HCT116 (cell line): ENCODE results near the gene APBA2. TPM values are rescaled to one million over a fixed set of nuclear protein-coding genes. Genes with fewer than 3 reads are reported as not detected.

Experiments
- ATAC-seq: fragments of 200-7000 bp; cut with Tn5 transposase; 2 replicates; pipeline ENCODE4 v1.9.1; 2020; ENCODE audit warnings: mild to moderate bottlenecking, moderate library complexity
- BruUV-seq: library from RNA; stranded (reverse); fragments of 400-500 nt; replicated peaks from 2 replicates; lab custom pipeline; 2021; lab: Mats Ljungman, UMichigan
- CTCF ChIA-PET: fragments of 300-600 bp; sonication (Branson Sonifier 250); formaldehyde crosslinking; loops from one replicate; lab custom pipeline; 2021; ENCODE audit warnings: antibody characterized with exemption; lab: Charles Lee
- POLR2A ChIA-PET: fragments of 300-600, 350-600 bp; sonication (Branson Sonifier 250); formaldehyde crosslinking; loops from one replicate; lab custom pipeline; 2021; ENCODE audit warnings: antibody characterized with exemption; lab: Charles Lee
- RAD21 ChIA-PET, 2 experiments: fragments of 300-600 bp; sonication (Branson Sonifier 250); formaldehyde crosslinking; loops; one replicate each; lab custom pipeline; 2023; ENCODE audit warnings: low total read pairs in 2 of 2; ENCODE audit not compliant: uncharacterized antibody in 2 of 2, unreplicated experiment in 2 of 2, low non-redundant PET in 1 of 2; lab: Charles Lee
- DNase-seq: peaks from one replicate; pipeline ENCODE4 v3.0.0-alpha.2; 2010; ENCODE audit warnings: low read depth, low spot score
- H2AFZ ChIP-seq: fragments of 200-600 bp; shearing (Covaris generic), sonication (generic); 2 replicates; pipeline ENCODE4 v1.6.1; 2017; ENCODE audit warnings: low read depth, mixed run types, mixed read lengths, antibody characterized with exemption, low read length; ENCODE audit not compliant: poor library complexity, severe bottlenecking
- H3K27ac ChIP-seq: 2 replicates; pipeline ENCODE4 v1.5.1; 2012; ENCODE audit warnings: low read depth, low read length
- H3K27me3 ChIP-seq: fragments of 200-600 bp; sonication (generic); 2 replicates; pipeline ENCODE4 v1.6.1; 2016; ENCODE audit warnings: mixed run types, low read length, mixed read lengths; ENCODE audit not compliant: insufficient read depth
- H3K36me3 ChIP-seq, 2 experiments: fragments of 200-500 bp in 1 of 2; fragments of 200-600 bp in 1 of 2; sonication (Bioruptor generic) in 1 of 2; sonication (generic) in 1 of 2; 2 replicates each; pipeline versions ENCODE4 v1.5.1 to v1.6.1; 2014 to 2016; ENCODE audit warnings: low read length in 2 of 2, inconsistent platforms in 1 of 2, mixed read lengths in 1 of 2, mixed run types in 1 of 2; ENCODE audit not compliant: insufficient read depth in 2 of 2, control insufficient read depth in 1 of 2
- H3K4me1 ChIP-seq, 2 experiments: fragments of 200-600 bp in 1 of 2; sonication (generic) in 1 of 2; 2 replicates each; pipeline versions ENCODE4 v1.5.1 to v1.6.1; 2012 to 2017; ENCODE audit warnings: low read length in 2 of 2, inconsistent platforms in 1 of 2, mild to moderate bottlenecking in 1 of 2, mixed read lengths in 1 of 2, mixed run types in 1 of 2, moderate library complexity in 1 of 2; ENCODE audit not compliant: insufficient read depth in 2 of 2, control insufficient read depth in 1 of 2
- H3K4me2 ChIP-seq: fragments of 200-600 bp; sonication (generic); 2 replicates; pipeline ENCODE4 v1.6.1; 2017; ENCODE audit warnings: mixed run types, low read length, mixed read lengths
- H3K4me3 ChIP-seq, 2 experiments: fragments of 200-600 bp in 1 of 2; sonication (generic) in 1 of 2; replicated peaks in 1 of 2; 2 replicates each; pipeline ENCODE4 v1.5.1; 2011 to 2016; ENCODE audit warnings: low read length in 2 of 2, control low read depth in 1 of 2, low read depth in 1 of 2, mild to moderate bottlenecking in 1 of 2, mixed read lengths in 1 of 2, mixed run types in 1 of 2
- H3K79me2 ChIP-seq: fragments of 200-600 bp; sonication (generic); 2 replicates; pipeline ENCODE4 v1.6.1; 2017; ENCODE audit warnings: mild to moderate bottlenecking, mixed run types, low read length, moderate library complexity, mixed read lengths; ENCODE audit not compliant: insufficient read depth
- H3K9ac ChIP-seq: fragments of 200-600 bp; sonication (generic); 2 replicates; pipeline ENCODE4 v1.6.1; 2016; ENCODE audit warnings: low read length, mixed read lengths
- H3K9me2 ChIP-seq: fragments of 200-600 bp; sonication (generic), shearing (Covaris generic); 2 replicates; pipeline ENCODE4 v1.6.1; 2017; ENCODE audit warnings: mixed run types, mild to moderate bottlenecking, moderate library complexity; ENCODE audit not compliant: insufficient read depth
- H3K9me3 ChIP-seq, 2 experiments: fragments of 200-500 bp in 1 of 2; fragments of 200-600 bp in 1 of 2; sonication (Bioruptor generic) in 1 of 2; sonication (generic) in 1 of 2; 2 replicates each; pipeline ENCODE4 v1.6.1; 2014 to 2017; ENCODE audit warnings: low read length in 2 of 2, mixed read lengths in 2 of 2, inconsistent platforms in 1 of 2, low read depth in 1 of 2, mild to moderate bottlenecking in 1 of 2, mixed run types in 1 of 2, moderate library complexity in 1 of 2; ENCODE audit not compliant: control insufficient read depth in 1 of 2, insufficient read depth in 1 of 2
- H4K20me1 ChIP-seq: fragments of 200-600 bp; sonication (generic), shearing (Covaris generic); 2 replicates; pipeline ENCODE4 v1.6.1; 2017; ENCODE audit warnings: mixed run types, mild to moderate bottlenecking, moderate library complexity; ENCODE audit not compliant: insufficient read depth
- CEBPB ChIP-seq: IDR thresholded peaks from 2 replicates; pipeline ENCODE4 v1.6.1; 2012; ENCODE audit warnings: low read depth
- EGR1 ChIP-seq: IDR thresholded peaks from 2 replicates; pipeline ENCODE4 v1.6.1; 2012; ENCODE audit warnings: low read depth
- ELF1 ChIP-seq: IDR thresholded peaks from 2 replicates; pipeline ENCODE4 v1.6.1; 2012; ENCODE audit warnings: low read depth, borderline replicate concordance
- EZH2phosphoT487 ChIP-seq: fragments of 200-600 bp; IDR thresholded peaks from 2 replicates; pipeline ENCODE4 v1.6.1; 2018; ENCODE audit warnings: antibody characterized with exemption, borderline replicate concordance
- JUND ChIP-seq: IDR thresholded peaks from 2 replicates; pipeline ENCODE4 v1.6.1; 2012
- POLR2A ChIP-seq: IDR thresholded peaks from 2 replicates; pipeline ENCODE4 v1.7.0; 2011; ENCODE audit warnings: borderline replicate concordance; ENCODE audit not compliant: insufficient read depth, insufficient read length; ENCODE audit errors: extremely low read depth
- POLR2AphosphoS5 ChIP-seq: IDR thresholded peaks from 2 replicates; pipeline ENCODE4 v1.6.1; 2011; ENCODE audit warnings: mild to moderate bottlenecking, low read depth, low read length, moderate library complexity
- RAD21 ChIP-seq: IDR thresholded peaks from 2 replicates; pipeline ENCODE4 v1.6.1; 2012; ENCODE audit warnings: low read depth, mild to moderate bottlenecking
- SIN3A ChIP-seq: IDR thresholded peaks from 2 replicates; pipeline ENCODE4 v1.6.1; 2012; ENCODE audit warnings: low read depth
- SP1 ChIP-seq: IDR thresholded peaks from 2 replicates; pipeline ENCODE4 v1.6.1; 2012; ENCODE audit warnings: low read depth
- SRF ChIP-seq: IDR thresholded peaks from 2 replicates; pipeline ENCODE4 v1.6.1; 2012; ENCODE audit warnings: low read depth
- intact Hi-C: fragments of 100-400 bp; cut with micrococcal nuclease; formaldehyde crosslinking; loops from 2 replicates; pipeline ENCODE4 v1.10.0; 2022
- total RNA-seq: library from RNA; stranded (reverse); gene quantifications from one replicate; pipeline ENCODE4 v1.2.1, GENCODE V29; 2021; ENCODE audit not compliant: unreplicated experiment
- TF ChIP-seq, protein P1 (sequence below), 3 experiments: fragments of 200-600 bp in 1 of 3; sonication (generic) in 1 of 3; IDR thresholded peaks in 2 of 3; conservative IDR thresholded peaks in 1 of 3; 2 replicates each; pipeline ENCODE4 v1.5.1; 2012 to 2017; ENCODE audit warnings: low read depth in 2 of 3, low read length in 2 of 3, antibody characterized with exemption in 1 of 3, borderline replicate concordance in 1 of 3, control low read depth in 1 of 3, mild to moderate bottlenecking in 1 of 3, mixed read lengths in 1 of 3, mixed run types in 1 of 3, moderate library complexity in 1 of 3; ENCODE audit not compliant: insufficient read depth in 1 of 3
- TF ChIP-seq, protein P2 (sequence below): IDR thresholded peaks from 2 replicates; pipeline ENCODE4 v1.6.1; 2012; ENCODE audit warnings: low read depth
- TF ChIP-seq, protein P3 (sequence below): IDR thresholded peaks from 2 replicates; pipeline ENCODE4 v1.6.1; 2012
- TF ChIP-seq, protein P4 (sequence below): IDR thresholded peaks from 2 replicates; pipeline ENCODE4 v1.6.1; 2011; ENCODE audit warnings: mild to moderate bottlenecking, low read length, moderate library complexity; ENCODE audit not compliant: insufficient replicate concordance; ENCODE audit errors: extremely low read depth
- TF ChIP-seq, protein P5 (sequence below): IDR thresholded peaks from 2 replicates; pipeline ENCODE4 v1.6.1; 2012

APBA2 gene
- total RNA-seq, 1 experiment from 2014 or later: 0.47 TPM

DNA sequence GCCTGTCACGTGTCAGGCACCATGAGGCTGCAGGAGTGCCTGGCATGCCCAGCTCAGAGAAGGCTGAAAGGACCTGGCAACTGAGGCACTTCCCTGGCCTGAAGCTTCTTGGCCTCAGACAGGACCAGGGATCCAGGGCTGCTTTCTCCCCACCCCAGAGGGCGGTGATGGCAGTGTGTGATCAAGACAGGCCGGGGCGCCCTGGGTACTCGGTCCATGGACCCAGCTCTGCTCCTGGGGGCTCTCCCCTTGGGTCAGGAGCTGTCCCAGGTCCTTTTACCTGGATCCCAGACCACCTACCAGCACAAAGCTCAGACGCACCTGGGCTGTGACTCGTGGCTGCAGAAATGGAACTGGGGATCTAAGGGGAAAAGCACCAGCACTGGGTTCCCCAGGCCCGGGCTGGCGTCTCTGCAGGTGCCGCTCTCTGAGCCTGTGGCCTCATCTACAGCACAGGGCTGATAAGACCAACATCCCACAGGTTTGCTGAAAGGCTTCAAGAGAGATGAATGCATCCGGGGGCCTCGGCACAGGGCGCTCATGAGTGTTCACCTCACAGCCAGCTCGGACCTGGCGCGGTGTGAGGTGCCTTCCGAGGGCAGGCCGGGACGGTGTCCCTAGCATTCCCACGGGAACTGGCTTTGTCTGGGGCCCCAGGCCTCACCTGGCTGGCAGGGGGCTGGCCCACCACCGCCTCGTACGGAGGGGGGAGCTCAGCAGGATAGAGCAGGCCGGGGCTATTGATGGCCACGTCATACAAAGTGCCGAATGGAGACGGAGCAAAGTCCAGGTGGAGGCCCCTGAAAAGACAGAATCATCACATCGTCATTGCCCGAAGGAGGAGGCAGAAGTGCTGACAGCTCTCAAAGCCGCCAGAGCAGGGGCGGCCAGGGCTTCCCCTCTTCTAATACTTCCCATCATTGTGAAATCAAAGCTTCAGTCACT, 250.2 kb downstream of the APBA2 start:
- H3K4me2 ChIP-seq: no peak overlapping the region
- no peaks in the 10 kb centered on the region for H3K9me2 ChIP-seq
- TF ChIP-seq SP1: no peak
- no peak for TF ChIP-seq SIN3A
- TF ChIP-seq, protein P1, sequence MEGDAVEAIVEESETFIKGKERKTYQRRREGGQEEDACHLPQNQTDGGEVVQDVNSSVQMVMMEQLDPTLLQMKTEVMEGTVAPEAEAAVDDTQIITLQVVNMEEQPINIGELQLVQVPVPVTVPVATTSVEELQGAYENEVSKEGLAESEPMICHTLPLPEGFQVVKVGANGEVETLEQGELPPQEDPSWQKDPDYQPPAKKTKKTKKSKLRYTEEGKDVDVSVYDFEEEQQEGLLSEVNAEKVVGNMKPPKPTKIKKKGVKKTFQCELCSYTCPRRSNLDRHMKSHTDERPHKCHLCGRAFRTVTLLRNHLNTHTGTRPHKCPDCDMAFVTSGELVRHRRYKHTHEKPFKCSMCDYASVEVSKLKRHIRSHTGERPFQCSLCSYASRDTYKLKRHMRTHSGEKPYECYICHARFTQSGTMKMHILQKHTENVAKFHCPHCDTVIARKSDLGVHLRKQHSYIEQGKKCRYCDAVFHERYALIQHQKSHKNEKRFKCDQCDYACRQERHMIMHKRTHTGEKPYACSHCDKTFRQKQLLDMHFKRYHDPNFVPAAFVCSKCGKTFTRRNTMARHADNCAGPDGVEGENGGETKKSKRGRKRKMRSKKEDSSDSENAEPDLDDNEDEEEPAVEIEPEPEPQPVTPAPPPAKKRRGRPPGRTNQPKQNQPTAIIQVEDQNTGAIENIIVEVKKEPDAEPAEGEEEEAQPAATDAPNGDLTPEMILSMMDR (IDR thresholded peaks at IDR 0.05 in 2 of 3, conservative IDR thresholded peaks at IDR 0.05 in 1 of 3; ENCODE audit: borderline replicate concordance in 1 of 3, insufficient read depth in 1 of 3, low read depth in 2 of 3, low read length in 2 of 3): no peak
- TF ChIP-seq SRF: no peak
- no peak for TF ChIP-seq RAD21
- no peak for TF ChIP-seq EZH2phosphoT487
- no peak for TF ChIP-seq CEBPB
- TF ChIP-seq, protein P2, sequence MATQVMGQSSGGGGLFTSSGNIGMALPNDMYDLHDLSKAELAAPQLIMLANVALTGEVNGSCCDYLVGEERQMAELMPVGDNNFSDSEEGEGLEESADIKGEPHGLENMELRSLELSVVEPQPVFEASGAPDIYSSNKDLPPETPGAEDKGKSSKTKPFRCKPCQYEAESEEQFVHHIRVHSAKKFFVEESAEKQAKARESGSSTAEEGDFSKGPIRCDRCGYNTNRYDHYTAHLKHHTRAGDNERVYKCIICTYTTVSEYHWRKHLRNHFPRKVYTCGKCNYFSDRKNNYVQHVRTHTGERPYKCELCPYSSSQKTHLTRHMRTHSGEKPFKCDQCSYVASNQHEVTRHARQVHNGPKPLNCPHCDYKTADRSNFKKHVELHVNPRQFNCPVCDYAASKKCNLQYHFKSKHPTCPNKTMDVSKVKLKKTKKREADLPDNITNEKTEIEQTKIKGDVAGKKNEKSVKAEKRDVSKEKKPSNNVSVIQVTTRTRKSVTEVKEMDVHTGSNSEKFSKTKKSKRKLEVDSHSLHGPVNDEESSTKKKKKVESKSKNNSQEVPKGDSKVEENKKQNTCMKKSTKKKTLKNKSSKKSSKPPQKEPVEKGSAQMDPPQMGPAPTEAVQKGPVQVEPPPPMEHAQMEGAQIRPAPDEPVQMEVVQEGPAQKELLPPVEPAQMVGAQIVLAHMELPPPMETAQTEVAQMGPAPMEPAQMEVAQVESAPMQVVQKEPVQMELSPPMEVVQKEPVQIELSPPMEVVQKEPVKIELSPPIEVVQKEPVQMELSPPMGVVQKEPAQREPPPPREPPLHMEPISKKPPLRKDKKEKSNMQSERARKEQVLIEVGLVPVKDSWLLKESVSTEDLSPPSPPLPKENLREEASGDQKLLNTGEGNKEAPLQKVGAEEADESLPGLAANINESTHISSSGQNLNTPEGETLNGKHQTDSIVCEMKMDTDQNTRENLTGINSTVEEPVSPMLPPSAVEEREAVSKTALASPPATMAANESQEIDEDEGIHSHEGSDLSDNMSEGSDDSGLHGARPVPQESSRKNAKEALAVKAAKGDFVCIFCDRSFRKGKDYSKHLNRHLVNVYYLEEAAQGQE: no peak
- TF ChIP-seq JUND: no peak
- TF ChIP-seq, protein P3, sequence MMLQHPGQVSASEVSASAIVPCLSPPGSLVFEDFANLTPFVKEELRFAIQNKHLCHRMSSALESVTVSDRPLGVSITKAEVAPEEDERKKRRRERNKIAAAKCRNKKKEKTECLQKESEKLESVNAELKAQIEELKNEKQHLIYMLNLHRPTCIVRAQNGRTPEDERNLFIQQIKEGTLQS: no peak
- no peak for TF ChIP-seq POLR2AphosphoS5
- TF ChIP-seq, protein P4, sequence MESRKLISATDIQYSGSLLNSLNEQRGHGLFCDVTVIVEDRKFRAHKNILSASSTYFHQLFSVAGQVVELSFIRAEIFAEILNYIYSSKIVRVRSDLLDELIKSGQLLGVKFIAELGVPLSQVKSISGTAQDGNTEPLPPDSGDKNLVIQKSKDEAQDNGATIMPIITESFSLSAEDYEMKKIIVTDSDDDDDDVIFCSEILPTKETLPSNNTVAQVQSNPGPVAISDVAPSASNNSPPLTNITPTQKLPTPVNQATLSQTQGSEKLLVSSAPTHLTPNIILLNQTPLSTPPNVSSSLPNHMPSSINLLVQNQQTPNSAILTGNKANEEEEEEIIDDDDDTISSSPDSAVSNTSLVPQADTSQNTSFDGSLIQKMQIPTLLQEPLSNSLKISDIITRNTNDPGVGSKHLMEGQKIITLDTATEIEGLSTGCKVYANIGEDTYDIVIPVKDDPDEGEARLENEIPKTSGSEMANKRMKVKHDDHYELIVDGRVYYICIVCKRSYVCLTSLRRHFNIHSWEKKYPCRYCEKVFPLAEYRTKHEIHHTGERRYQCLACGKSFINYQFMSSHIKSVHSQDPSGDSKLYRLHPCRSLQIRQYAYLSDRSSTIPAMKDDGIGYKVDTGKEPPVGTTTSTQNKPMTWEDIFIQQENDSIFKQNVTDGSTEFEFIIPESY: no peak
- no peak for TF ChIP-seq EGR1
- TF ChIP-seq, protein P5, sequence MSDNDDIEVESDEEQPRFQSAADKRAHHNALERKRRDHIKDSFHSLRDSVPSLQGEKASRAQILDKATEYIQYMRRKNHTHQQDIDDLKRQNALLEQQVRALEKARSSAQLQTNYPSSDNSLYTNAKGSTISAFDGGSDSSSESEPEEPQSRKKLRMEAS: no peak
- no peak for TF ChIP-seq POLR2A
- no peak for TF ChIP-seq ELF1
- H2AFZ ChIP-seq: no peak overlapping the region
- DNase-seq: no peak
- H4K20me1 ChIP-seq: no peaks in the 10 kb centered on the region
- H3K9me3 ChIP-seq: no peaks in the 10 kb centered on the region
- H3K27me3 ChIP-seq: peaks cover 18% of the 10 kb centered on the region; the same call in 1 of the 2 replicates
- ChIA-PET RAD21 (no interaction called here), CTCF (interaction anchor here (1.1 kb wide), 1 partner anchor 11 kb away, joined by 6 read pairs; no protein-coding TSS in a partner anchor), POLR2A (no interaction called here)
- no TSS peak for BruUV-seq
- no peaks in the 10 kb centered on the region for H3K36me3 ChIP-seq
- no peak overlapping the region for H3K4me3 ChIP-seq
- intact Hi-C loops: no loop called here
- no peak overlapping the region for H3K27ac ChIP-seq
- H3K79me2 ChIP-seq: no peaks in the 10 kb centered on the region
- no peak overlapping the region for H3K9ac ChIP-seq
- H3K4me1 ChIP-seq: peaks cover 2 to 8% of the 10 kb centered on the region in 2 experiments; a peak in 1 of 4 replicates
- ATAC-seq: no peak
